Upper lobe of left lung (tissue), 6 donors: Measurements from ENCODE around the gene MASP2. TPM values are rescaled to one million over a fixed set of nuclear protein-coding genes. Genes with fewer than 3 reads are reported as not detected.

Experiments
- ATAC-seq, 2 donors: fragments of 200-7000 bp; cut with Tn5 transposase; one replicate each; pipeline ENCODE4 v1.9.1; 2022; ENCODE audit warnings: mild to moderate bottlenecking in 2 of 2, moderate library complexity in 2 of 2; ENCODE audit not compliant: low FRiP score in 2 of 2
- DNase-seq, 2 donors: peaks; one replicate each; pipeline ENCODE4 v3.0.0-alpha.2; 2019 to 2020
- H3K27ac ChIP-seq, 4 donors: fragments of 200-600 bp; sonication (generic); one replicate each; pipeline ENCODE4 v1.5.1; 2016 to 2019
- H3K27me3 ChIP-seq, 4 donors: fragments of 200-600 bp; sonication (generic); one replicate each; pipeline ENCODE4 v1.5.1; 2017 to 2019
- H3K36me3 ChIP-seq, 4 donors: fragments of 200-600 bp; sonication (generic); one replicate each; pipeline ENCODE4 v1.5.1; 2016 to 2019
- H3K4me1 ChIP-seq, 4 donors: fragments of 200-600 bp; sonication (generic); one replicate each; pipeline ENCODE4 v1.5.1; 2018 to 2019
- H3K4me3 ChIP-seq, 4 donors: fragments of 200-600 bp; sonication (generic); one replicate each; pipeline ENCODE4 v1.5.1; 2017 to 2019; ENCODE audit warnings: mild to moderate bottlenecking in 2 of 4, moderate library complexity in 1 of 4
- H3K9me3 ChIP-seq, 4 donors: fragments of 200-600 bp; sonication (generic); one replicate each; pipeline ENCODE4 v1.5.1; 2018 to 2019
- EP300 ChIP-seq, 4 donors: sonication (generic); formaldehyde crosslinking; IDR thresholded peaks; one replicate each; pipeline ENCODE4 v1.5.1; 2017; ENCODE audit warnings: antibody characterized with exemption in 4 of 4, control low read depth in 2 of 4
- POLR2A ChIP-seq, 4 donors: fragments of 450-650 bp; IDR thresholded peaks; one replicate each; pipeline ENCODE4 v1.5.1; 2016 to 2017; ENCODE audit warnings: antibody characterized with exemption in 4 of 4, mild to moderate bottlenecking in 2 of 4
- POLR2AphosphoS5 ChIP-seq, 2 donors: sonication (generic); formaldehyde crosslinking; IDR thresholded peaks; one replicate each; pipeline ENCODE4 v1.5.1; 2017; ENCODE audit warnings: antibody characterized with exemption in 2 of 2
- WGBS, 2 donors: methylation state at CpG; one replicate each; pipeline ENCODE4 v1.1.5; 2017 to 2018; 5-methylcytosine and 5-hydroxymethylcytosine counted together
- total RNA-seq, 6 donors: library from RNA; depleted of rRNA in 4 of 6; stranded (reverse); fragments of >200 nt in 4 of 6; gene quantifications; one replicate each; pipeline versions ENCODE4 v1.1.0 to v1.2.1, GENCODE V29; 2016 to 2021
- TF ChIP-seq, protein P1 (sequence below), 6 experiments: fragments of 450-650 bp in 4 of 6; fragments of 200-600 bp in 2 of 6; sonication (generic) in 2 of 6; IDR thresholded peaks; one replicate each; pipeline ENCODE4 v1.5.1; 2016 to 2019; ENCODE audit warnings: antibody characterized with exemption in 6 of 6
- donor health status: DM: no; HTN: no; CAD: no; lungs with moderate emphysema.
- donor health status: DM: no; HTN: yes; CAD: no; lungs with severe emphysema.

Gene MASP2
- total RNA-seq, 6 donors from 2014 or later = not detected

DNA sequence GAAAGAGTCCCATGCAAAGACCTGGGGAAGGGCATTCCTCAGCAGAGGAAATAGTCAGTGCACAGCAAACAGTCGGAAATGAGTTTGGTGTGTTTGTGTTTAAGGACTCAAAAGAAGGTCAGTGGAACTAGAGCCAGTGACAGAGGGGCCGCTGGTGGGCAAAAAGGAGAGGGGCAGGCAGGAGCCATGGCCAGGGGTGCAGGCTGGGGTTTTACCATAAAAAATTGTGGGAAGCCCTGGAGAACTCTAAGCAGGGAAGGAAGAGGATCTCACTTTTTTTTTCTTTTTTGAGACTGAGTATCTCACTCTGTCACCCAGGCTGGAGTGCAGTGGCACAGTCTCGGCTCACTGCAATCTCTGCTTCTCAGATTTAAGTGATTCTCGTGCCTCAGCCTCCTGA is 68.3 kb downstream of the MASP2 start:
- no peak for DNase-seq
- ATAC-seq = no peak
- Histone ChIP-seq H3K27ac (no peak overlapping the region), H3K9me3 (no peaks in the 10 kb centered on the region), H3K36me3 (no peaks in the 10 kb centered on the region), H3K4me1 (peaks cover 0 to 20% (median 16%) of the 10 kb centered on the region in 4 donors), H3K4me3 (no peak overlapping the region), H3K27me3 (no peaks in the 10 kb centered on the region)
- 47 to 52% methylated on average over 4 of the region's 4 CpGs for WGBS, 2 donors
- TF ChIP-seq, protein P1, sequence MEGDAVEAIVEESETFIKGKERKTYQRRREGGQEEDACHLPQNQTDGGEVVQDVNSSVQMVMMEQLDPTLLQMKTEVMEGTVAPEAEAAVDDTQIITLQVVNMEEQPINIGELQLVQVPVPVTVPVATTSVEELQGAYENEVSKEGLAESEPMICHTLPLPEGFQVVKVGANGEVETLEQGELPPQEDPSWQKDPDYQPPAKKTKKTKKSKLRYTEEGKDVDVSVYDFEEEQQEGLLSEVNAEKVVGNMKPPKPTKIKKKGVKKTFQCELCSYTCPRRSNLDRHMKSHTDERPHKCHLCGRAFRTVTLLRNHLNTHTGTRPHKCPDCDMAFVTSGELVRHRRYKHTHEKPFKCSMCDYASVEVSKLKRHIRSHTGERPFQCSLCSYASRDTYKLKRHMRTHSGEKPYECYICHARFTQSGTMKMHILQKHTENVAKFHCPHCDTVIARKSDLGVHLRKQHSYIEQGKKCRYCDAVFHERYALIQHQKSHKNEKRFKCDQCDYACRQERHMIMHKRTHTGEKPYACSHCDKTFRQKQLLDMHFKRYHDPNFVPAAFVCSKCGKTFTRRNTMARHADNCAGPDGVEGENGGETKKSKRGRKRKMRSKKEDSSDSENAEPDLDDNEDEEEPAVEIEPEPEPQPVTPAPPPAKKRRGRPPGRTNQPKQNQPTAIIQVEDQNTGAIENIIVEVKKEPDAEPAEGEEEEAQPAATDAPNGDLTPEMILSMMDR (IDR thresholded peaks at IDR 0.05) = no peak
- TF ChIP-seq POLR2A (IDR thresholded peaks at IDR 0.05) = no peak
- TF ChIP-seq EP300 (IDR thresholded peaks at IDR 0.05) = no peak
- no peak for TF ChIP-seq POLR2AphosphoS5 (IDR thresholded peaks at IDR 0.05)

Other genes starting within 250 kb of the MASP2 start
- gene TARDBP, start 34.6 kb downstream of the MASP2 start, total RNA-seq = 100 to 1,000 TPM; 108 to 388 (median 138) TPM
- gene SRM, start 12.8 kb upstream of the MASP2 start, total RNA-seq = 10 to 100 TPM in 5 of 6 donors, 1 to 10 TPM in 1; 7.3 to 72.9 (median 50.2) TPM
- gene EXOSC10, start 52.6 kb upstream of the MASP2 start, total RNA-seq = 100 to 1,000 TPM in 1 of 6 donors, 10 to 100 TPM in 5; 45.2 to 173 (median 55.9) TPM
- 1 to 10 TPM in 4 of 6 donors, under 1 TPM in 1, not detected in 1; 0.17 to 4.6 (median 1.3) TPM for gene ANGPTL7, start 142.1 kb upstream of the MASP2 start, total RNA-seq
- gene MTOR, start 215.3 kb upstream of the MASP2 start, total RNA-seq = 10 to 100 TPM; 27.5 to 61.0 (median 33.1) TPM
- 10 to 100 TPM in 5 of 6 donors, 1 to 10 TPM in 1; 5.9 to 20.8 (median 15.7) TPM for gene UBIAD1, start 226.0 kb upstream of the MASP2 start, total RNA-seq